ENCODE measurements around the gene MACROD2.

- no peak for TF ChIP-seq CTCF (IDR thresholded peaks at IDR 0.05)
- no peak for TF ChIP-seq POLR2A (IDR thresholded peaks at IDR 0.05)
These were observed 1158.8 kb downstream of the MACROD2 start for GRCh38 chr20:15154070-15154469.

Measured in body of pancreas (tissue), 4 donors.